Suppressor macrophage (primary cell): ENCODE results near the gene CHD2.
A peak's percentile ranks its signal among the peaks of the same experiment; 100 is the strongest.
"Not testable (repeated sequence)": the region's sequence is repeated elsewhere in the genome, so short reads cannot be mapped to it uniquely, and the experiment has no call there.

Experiments used
- DNase-seq, 4 experiments: peaks; one replicate each; pipeline ENCODE4 v3.0.0-alpha.2; 2020 to 2022

The CHD2 gene

DNA sequence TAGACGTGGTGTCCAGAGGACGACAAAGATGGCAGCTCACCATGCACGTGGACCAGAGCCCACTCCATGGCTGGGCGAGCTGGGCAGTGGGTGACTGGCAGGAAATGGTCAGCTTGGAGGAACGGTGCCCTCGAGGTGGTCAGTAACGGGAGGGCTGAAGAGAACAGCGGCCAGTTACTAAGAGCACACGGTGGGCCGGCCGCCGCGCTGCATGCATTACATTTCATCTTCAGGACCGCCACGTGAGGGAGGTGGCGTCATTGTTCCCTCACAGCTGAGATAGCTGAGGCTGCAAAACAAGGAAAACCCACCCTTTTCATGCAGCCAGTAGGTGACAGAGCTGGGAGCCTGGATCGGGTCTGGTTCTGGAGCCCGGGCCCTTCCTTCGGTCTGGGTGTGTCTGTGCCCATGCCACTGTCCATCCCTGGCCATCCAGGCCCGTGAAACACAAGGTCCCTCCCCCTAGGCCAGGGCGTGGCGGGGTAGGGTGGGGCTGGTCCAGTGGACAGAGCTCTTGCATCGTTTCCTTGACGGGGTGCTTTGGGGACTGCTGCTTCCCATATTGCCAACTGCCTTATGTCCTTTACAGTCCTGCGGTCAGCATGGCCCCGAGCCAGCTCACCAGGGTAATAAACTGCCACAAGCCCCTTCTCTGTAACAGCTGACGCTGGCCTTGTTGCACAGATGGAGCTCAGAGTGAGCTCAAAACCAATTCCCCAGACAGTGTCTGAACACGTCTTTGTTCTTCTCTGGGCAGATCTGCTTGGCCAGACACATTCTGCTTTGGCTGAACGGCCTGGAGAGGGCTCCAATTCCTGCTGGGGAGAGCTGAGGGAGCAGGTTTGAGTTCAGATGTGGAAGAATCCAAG lies 137.1 kb downstream of the CHD2 start:
- DNase-seq: peak; percentile 65 to 87 (median 77)

DNA sequence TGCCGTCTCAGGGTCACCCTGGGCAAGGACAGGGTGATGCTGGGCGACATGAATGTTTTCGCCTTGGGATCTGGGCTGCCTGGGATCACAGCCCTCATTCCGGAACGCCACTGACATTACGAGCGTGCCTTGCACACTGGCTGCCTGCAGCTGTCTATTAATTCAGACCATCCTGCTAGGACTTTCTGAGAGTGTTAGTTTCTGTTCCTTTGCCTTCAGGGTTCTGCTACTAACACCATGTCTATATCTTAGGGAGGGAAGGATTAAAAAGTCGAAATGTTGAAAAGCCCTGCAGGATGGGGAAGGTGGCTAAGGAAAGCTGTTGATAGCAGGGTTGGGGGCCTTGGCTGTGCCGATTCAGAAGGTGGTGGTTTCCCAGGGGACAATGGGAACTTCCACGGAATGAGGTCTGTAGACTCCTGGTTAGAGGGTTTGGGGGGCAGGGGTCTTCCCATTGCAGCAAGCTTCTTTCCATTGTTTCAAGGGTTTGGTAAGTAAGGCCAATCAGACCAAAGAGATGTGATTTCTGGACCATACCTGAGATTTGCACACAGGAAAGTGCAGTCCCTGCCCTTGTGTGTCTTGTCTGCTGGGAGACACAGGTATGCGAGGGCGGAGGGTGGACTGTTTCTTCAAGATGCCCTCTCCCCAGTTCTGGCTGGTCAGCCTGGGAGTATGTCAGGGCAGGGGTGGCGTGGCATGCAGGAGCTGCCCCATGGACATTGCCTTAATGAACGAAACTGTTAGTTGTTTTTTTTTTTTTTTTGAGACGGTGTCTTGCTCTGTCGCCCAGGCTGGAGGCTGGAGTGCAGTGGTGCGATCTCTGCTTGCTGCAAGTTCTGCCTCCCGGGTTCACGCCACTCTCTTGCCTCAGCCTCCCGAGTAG lies 137.9 kb downstream of the CHD2 start:
- DNase-seq: no peak

DNA sequence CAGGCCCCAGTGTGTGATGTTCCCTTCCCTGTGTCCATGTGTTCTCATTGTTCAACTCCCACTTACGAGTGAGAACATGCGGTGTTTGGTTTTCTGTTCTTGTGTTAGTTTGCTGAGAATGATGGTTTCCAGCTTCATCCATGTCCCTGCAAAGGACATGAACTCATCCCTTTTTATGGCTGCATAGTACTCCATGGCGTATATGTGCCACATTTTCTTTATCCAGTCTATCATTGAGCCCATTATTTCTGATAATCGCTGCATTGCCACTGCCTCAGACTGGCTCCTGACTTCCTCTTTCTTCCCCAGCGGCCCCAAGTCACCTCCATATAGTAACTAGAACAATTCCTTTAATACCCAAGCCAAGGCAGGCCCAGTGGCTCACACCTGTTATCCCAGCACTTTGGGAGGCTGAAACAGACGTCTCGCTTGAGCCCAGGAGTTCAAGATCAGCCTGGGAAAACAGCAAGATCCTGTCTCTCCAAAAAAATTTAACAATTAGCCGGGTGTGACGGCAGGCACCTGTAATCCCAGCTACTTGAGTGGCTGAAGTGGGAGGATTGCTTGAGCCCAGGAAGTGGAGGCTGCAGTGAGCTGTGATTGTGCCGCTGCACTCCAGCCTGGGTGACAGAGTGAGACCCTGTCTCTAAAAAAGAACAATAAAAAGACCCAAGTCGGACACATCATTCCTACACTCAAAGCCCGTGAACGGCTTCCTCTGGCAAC lies 139.6 kb downstream of the CHD2 start:
- DNase-seq: not testable (repeated sequence)

DNA sequence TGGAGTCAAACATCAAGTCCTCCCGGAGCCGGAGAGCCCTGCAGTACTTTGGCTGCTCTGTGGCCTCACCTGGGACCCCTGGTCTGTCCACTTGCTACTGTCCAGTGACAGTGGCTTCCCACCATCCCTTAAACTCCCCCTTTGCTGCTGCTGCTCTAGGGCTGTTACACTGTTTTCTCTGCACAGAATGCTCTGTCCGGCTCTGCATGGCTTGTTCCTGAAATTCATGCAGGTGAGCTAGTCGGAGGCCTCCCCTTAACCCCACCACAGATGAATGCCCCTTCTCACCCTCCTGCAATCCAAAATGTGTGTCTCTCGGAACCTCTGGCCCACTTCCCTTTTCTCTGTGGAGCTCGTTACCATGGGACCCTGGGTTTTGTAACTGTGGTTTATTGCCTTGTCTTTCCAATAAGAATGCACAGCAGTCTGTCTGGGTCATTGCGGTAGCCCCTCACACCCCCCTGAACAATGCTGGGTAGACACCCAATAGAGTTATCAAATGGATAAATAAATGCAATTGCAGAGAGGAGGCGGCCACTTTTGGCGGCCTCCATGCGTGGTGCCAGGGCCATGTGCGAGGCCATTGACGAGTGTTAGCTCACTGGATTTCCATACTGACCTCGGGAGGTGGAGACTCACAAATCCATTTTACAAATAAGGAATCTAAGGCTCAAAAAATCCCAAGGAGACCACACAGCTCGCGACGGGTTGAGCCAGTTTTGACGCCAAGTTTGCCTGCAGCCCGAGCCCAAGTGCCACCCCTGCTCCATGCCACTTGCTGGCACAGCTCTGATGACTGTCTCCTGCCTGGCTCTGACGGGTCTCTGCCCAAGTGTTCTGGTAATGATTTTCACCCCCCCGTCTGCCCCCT lies 140.4 kb downstream of the CHD2 start:
- peak in 3 of 4 experiments; percentile 21 to 74 (median 68) for DNase-seq

DNA sequence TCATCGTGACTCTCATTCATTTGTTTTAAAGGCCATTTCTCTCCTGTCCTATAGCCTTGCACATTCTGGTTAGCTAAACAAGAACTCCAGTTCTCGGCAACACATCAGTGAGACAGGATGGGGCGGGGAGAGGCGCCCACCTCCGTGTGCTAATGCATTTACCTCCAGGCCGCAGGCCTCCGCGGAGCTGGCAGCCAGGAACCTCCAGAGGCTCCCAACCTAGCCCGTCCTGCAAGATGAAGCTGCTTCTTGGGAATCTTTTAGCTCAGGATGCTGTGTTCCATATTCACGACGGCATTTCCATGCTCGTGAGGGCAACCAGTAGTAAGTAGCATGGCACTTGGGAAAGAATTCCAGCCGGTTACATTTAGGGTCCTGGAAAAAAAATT lies 141.0 kb downstream of the CHD2 start:
- DNase-seq: no peak

DNA sequence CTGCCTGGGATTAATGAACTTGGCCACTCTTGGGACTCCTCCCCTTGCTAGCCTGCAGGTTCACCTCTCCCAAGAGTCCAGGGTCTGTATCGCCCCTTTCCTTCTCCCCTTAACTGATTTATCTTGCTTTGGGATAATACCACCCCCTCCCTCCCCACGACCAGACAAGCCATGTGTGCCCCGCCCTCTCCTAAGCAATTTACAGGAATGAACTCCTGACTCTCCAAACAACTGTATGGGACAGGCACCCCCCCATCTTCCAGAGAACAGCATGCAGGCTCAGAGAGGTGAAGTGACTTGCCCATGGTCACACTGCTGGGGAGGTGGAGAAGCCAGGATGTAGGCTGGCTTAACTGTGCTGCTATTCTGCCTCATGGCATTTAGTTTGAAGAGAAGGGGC lies 142.1 kb downstream of the CHD2 start:
- DNase-seq: no peak

DNA sequence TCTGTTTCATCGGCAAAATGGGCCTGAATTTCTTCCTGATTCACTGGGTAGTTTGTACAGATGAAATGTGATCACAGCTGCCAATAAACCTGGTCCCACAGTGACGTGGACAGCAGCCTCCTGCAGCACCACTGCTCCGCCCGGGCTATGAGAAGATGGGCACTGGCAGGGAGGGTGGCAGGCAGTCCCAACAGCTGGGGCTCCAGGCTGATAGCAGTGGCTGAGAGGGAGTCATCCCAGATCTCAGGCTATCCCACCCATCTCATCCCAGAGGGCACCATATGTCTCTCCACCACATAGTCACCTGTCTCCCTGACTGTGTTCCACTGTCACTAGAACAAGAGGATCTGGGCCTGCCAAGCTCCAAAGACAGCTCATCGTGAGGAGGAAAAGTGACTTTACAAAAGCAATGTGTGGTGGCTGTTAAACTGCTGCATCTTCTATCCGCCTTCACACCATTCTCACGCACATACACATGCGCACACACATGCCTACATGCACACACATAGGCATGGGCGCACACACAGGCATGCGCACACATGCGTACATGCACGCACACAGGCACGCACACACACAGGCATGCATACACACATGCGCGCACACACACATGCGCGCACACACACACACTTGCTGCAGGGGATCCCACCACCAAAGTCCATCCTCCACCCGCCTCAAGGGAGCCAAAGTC lies 142.7 kb downstream of the CHD2 start:
- no peak for DNase-seq

DNA sequence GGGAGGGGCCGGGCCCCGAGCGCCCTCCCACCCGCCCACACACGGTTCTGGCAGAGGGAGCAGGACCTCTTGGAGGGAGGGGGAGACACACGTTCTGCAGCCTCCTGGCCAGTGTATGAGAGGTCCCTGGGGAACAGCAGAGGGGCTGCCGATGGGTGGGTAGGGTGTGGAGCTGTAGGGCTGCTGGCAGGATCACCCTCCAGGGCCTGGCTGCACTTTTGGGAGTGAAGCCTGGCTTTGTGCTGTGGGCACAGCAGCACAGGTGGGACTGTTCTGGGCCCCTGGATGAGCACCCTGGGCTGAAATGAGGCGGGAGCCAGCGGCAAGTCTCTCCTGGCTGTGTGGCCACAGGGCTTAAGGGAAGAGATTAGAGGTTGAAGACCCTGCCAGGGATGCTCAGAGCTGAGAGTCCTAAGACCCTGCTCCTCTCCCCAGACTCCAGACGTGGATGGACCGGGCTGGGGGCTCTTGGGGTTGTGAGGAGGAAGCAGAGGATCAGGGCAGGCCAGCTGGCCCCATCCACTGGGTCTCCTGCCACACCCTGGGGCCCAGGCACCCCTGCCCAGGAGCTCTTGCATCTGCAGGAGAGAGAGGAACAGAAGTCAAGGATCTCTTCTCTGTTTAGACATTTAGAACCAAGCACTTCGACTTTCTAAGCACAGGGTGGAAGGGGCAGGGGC lies 143.6 kb downstream of the CHD2 start:
- DNase-seq: peak in 1 of 4 experiments; percentile 3

DNA sequence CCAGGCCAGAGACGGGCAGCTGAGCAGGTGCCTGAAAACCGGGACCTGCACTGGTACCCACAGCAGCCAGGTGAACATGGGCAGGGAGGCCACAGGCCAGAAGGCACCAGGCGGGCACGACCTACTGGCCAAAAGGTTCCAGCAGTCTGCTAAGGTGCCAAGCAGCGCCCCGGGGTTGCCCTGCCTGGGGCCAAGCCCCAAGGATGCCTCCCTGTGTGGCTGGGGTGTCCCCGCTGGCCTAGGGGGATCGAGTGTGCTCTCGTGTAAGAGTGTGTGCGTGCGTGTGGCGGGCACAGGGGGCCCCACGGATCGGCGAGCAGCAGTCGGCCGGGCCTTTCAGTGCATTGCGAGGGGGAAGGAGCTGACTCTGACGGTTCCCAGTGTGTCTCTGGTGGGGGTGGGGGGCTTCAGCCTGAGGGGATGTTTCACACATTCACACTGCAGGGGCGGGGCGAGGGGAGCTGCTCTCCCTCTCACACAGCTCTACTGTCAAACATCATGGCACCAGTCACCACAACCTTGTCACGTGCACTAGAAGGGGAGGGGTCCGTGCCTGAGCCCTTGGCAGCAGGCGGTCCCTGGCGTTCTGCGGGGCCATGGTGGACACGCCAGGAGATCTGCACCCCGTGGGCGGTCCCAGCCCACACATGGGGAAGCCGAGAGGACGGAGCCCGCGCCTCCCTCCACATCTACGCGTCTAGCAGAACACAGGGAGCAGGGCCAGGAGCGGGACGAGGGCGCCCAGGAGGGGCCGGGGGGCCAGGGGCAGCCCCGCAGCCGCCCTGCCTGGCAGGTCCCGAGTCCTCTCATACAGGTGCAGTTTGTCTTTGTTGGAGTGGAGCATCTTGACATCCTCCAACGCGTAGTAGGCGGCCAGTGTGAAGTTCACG lies 144.4 kb downstream of the CHD2 start:
- no peak for DNase-seq

DNA sequence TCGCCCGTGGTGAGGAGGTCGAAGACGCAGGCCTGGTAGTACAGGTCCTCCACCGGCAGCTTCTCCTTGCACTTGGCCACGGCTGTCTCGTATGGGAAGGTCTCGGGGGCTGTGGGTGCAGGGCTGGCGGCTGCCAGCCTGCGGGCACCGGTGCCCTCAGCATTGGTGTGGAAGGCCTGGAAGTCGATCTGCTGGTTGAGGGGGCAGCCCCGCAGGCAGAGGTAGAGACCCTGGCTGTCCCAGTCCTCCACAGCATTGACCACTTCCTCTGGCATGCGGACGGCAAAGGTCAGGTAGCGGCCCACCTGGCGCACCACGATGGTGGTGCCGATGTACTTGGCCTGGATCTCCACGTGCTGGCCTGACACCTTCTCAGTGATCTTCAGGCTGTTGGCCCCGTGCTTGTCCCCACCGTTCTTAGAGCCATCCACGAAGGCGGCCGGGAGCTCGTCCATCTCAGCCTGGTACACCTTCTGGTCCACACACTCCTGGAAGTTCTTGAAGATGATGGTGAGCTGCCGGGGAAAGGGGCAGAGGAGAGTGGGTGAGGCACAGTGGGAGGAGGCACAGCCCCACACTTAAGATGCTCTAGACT lies 145.2 kb downstream of the CHD2 start:
- DNase-seq: no peak

DNA sequence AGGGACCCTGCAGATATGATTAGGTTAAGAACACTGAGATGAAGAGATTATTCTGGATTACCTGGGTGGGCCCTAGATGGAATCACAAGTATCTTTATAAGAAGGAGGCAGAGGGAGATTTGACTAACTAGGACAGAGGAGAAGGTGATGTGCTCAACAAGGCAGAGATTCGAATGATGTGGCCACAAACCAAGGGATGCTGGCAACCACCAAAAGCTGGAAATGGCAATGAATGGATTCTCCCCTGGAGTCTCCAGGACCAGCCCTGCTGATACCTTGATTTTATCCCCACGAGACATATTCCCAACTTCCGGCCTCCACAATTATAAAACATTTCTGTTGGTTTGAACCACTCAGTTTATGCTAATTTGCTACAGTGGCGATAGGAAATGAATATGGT lies 146.0 kb downstream of the CHD2 start:
- DNase-seq: no peak

DNA sequence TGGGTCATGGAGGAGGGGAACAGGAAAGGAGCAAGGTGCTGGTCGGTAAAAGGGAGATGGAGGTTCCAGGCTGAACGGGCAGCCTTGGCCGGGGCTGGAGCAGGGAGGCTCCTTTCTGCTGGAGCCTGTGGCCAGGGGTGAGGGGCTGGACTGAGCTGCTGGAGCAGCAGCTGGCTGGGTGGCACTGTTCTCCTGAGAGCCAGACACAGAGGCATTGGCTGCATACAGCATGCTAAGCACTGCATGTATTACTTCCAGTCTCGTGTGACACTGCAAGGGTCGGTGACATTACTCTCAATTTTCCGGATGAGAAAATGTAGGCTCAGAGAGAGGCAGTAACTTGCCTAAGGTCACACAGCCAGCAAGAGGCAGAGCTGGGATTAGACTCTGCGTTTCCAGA lies 146.6 kb downstream of the CHD2 start:
- DNase-seq: no peak

DNA sequence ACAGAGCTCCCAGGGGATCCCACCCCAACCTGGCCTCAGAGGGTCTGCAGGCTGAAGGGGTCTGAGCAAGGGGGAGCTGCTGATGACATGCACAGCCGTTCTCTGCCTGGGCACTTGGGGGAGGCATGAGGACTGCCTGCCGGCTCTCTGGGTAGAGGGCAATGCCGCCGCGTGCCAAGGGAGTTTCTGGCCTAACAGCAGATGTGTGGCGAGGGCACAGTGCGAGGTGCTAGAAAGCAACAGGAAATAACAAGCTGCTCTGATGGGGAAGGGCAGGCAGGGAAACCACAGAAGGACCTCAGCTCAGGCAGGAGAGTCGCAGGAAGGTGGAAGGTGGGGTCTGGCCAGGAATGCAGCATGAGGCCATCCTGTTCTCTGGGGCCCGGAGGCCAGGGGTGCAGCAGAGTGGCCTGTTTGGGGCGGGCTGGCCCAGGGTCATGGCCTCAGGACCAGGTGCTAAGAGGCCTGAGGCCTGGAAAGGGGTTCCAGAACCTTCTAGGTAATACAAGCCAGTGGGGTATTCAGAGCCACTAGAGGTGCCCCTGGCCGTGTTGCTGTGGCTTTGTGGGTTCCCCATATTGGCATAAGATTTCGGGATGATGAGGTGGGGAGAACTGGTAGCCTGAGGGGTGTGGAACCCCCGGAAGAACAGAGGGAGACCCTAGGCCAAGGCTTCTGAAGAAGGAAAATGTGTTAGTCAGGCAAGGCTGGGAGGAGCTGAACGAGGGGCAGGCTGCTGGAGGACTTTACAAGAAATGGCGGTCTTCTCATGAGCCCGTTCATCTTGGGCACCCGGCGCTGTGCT lies 147.7 kb downstream of the CHD2 start:
- DNase-seq: peak in 1 of 4 experiments; percentile 8

DNA sequence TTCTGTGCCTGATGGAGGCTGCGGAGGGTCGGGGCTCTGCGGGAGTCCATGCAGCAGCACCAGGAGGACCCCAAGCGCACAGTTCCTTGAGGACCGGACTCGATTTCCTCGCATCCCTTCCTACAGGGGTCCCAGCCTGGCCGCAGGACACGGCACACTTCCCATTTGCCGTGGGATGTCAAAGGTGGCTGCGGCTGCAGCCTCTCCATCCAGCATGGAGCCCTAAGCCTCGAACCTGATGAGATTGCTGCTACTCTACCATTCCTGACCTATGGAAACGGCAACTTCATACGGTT lies 148.2 kb downstream of the CHD2 start:
- DNase-seq: no peak

DNA sequence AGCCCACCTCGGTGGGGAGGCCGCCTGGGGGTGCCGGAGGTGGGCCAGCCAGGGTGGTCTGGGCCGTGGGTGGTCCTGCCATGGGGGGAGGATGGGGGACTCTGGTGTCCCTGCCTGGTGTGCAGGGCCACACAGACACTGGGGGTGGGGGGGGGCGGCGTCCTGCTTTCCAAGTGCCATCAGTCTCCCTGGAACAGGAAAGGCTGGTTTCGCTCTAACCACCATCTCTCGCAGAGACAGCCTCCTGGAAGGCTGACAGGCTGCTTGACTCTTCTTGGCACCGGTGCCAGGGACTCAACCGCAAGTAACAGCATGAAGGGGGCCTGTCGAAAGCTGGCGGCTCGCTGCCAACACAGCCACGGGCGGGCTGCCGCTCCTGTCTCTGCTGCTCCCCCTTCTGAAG lies 148.6 kb downstream of the CHD2 start:
- peak in 2 of 4 experiments; percentile 5 to 21 for DNase-seq

DNA sequence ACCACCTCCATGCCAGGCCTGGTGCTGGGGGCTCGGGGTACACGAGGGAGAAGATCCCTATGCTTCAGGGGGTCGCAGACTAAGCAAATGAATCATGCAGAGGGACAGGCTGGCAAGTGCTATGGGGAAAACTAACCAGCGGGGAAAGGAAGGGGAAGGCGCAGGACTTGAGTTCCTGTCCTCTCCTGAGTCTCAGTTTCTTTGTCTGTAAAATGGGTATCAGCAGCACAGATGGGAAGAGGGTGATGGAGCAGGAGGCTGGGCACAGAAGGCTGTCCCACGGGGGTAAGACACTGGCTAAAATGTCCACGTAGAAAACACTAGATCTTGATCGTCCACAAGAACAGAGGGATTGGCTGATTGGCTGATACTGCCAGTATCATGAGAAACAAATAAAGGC lies 149.1 kb downstream of the CHD2 start:
- DNase-seq: no peak

DNA sequence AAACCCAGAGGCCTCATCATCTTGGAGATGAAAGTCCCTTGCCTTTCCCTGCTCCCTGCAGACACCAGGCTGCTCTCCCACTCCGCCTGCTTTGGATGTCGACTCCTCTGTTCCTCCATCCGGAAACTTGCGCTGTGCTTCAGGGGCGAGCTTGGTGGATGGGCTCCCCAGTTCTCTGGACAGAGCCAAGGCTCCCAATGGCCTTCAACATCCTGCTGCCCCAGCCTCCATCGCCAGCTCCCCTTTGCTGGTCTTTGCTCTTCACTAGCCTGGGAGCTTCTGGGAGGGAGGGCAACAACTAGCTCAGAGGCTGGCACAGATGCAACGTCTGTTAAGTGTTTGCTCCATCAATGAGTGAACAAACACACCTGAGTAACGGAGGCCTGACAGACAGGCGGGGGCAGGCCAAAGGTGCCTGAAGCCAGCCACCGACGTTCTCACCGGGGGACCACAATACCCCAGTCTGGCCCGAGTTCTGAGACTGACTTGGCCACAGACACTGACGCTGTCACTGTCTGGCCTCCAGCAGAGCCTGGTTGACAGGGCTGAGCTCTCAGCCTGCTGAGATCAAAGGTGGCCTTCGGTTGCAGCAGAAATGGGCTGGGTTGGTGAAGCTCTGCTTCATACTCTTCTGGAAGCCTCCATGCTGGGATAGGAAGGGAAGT lies 149.9 kb downstream of the CHD2 start:
- no peak for DNase-seq

DNA sequence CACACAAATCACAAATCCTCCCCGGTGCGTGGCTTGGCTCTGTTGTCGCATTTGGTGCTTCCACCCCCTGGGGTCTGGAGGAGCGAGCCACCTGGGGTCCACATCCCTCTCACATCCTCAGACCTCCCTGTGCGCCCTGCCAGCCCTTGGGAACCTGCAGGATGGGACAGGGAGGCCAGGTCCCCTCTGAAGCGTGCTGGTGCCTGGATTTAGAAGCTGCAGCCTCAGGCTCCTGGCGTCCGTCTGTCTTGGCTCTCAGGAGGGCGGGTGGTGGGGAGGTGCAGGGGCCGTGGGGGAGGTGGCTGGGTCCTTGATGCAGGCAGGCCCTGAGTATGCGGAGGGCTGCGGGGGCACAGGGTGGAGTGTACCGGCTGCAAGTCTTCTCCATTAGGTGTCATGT lies 150.5 kb downstream of the CHD2 start:
- no peak for DNase-seq
